ENCODE data around the gene DFFB.
A peak's percentile ranks its signal among the peaks of the same experiment; 100 is the strongest.

Gene DFFB

DNA sequence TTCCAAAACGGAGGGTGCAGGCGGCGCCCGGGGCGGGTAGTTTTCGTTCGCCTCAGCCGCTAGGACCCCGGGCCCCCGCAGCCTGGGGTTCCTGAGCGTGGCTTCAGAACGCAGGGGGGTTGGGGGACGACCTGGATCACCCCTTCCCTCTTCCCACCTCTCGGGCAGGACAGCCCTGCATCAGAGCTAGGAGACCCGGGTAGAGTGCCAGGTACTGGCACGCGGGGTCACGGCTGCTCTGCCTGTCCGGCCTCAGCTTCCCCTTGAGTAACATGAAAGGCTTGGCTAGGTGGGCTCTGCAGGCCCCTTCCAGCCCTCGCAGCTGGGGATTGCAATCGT lies 484 bp downstream of the DFFB start:
- TF ChIP-seq ZFX (IDR thresholded peaks at IDR 0.05) (no peak), CTCF (conservative IDR thresholded peaks at IDR 0.05) (no peak)
- H3K27ac ChIP-seq: peak overlapping the region; percentile 92

- TF ChIP-seq ZFX (IDR thresholded peaks at IDR 0.05) (no peak), CTCF (conservative IDR thresholded peaks at IDR 0.05) (peak; percentile 57)
- H3K27ac ChIP-seq: peak overlapping the region; percentile 92
Measured at GRCh38 chr1:3858231-3858981, 1.1 kb downstream of the DFFB start.

- TF ChIP-seq CTCF (conservative IDR thresholded peaks at IDR 0.05): no peak
- TF ChIP-seq ZFX (IDR thresholded peaks at IDR 0.05): no peak
Measured at GRCh38 chr1:3863231-3863935, 6.1 kb downstream of the DFFB start.

DNA sequence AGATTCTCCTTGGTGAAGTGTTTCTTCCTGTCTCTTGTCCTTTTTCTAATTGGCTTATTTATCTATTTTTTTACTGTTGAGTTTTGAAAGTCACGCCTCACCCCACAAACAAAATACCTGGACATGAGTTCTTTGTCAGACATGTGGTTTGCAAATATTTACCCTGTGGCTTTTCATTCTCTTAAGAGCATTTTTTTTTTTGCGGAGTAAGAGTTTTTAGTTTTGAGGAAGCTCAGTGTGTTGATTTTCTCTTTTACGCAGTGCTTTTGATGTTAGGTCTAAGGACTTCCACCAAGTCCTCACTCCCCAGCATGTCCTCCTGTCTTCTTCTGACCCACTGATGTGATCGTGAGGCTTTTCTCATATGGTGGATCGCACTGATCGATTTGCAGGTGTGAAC lies 7.6 kb downstream of the DFFB start:
- TF ChIP-seq ZFX (IDR thresholded peaks at IDR 0.05) (no peak), CTCF (conservative IDR thresholded peaks at IDR 0.05) (no peak)
- no peak overlapping the region for H3K27ac ChIP-seq

More at GRCh38 chr1:3863231-3863935, 6.1 kb downstream of the DFFB start:
- no peak overlapping the region for H3K27ac ChIP-seq

DNA sequence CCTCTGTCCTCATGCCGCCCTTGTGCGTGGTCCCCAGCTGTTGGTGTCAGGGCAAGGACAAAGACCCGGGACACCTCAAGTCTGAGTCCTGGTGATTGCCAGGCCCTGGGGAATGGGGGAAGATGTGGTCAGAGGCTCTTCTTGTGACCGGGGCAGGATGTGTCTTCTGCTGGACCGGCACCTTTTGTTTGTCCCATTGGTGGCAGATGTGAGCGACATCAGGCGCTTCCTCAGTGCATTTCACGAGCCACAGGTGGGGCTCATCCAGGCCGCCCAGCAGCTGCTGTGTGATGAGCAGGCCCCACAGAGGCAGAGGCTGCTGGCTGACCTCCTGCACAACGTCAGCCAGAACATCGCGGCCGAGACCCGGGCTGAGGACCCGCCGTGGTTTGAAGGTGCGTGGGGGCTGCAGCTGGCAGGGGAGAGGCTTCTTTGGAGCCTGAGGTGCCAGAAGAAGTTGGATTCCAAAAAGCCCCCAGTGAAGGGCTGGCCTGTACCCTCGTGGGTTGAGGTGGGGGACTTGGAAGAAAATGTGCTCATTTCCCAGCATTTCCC lies 8.4 kb downstream of the DFFB start:
- no peak for TF ChIP-seq ZFX (IDR thresholded peaks at IDR 0.05)
- TF ChIP-seq CTCF (conservative IDR thresholded peaks at IDR 0.05): no peak
- no peak overlapping the region for H3K27ac ChIP-seq

- TF ChIP-seq CTCF (conservative IDR thresholded peaks at IDR 0.05): no peak
- TF ChIP-seq ZFX (IDR thresholded peaks at IDR 0.05): no peak
- H3K27ac ChIP-seq: no peak overlapping the region
Measured at GRCh38 chr1:3868464-3869006, 11.3 kb downstream of the DFFB start.

- H3K27ac ChIP-seq: no peak overlapping the region
- TF ChIP-seq CTCF (conservative IDR thresholded peaks at IDR 0.05) (no peak), ZFX (IDR thresholded peaks at IDR 0.05) (no peak)
Measured at GRCh38 chr1:3869751-3870301, 12.6 kb downstream of the DFFB start.

Measured in C4-2B (cell line).